ENCODE results near the gene KRTAP22-2. TPM values are rescaled to one million over a fixed set of nuclear protein-coding genes. Genes with fewer than 3 reads are reported as not detected.

Gene KRTAP22-2
- not detected in 2 replicates for total RNA-seq (2014; rRNA removed; shearing (Covaris generic))

GRCh38 chr21:30590297-30590696 is at the start of gene KRTAP22-2:
KRTAP22-2 (minus strand) TSS chr21:30590397.

GRCh38 chr21:30634906-30635305 is 44.7 kb upstream of the KRTAP22-2 start, which contains the start of gene KRTAP20-2:
KRTAP20-2 (plus strand) TSS chr21:30635206; CDS start chr21:30635264, 58 bp downstream.

DNA sequence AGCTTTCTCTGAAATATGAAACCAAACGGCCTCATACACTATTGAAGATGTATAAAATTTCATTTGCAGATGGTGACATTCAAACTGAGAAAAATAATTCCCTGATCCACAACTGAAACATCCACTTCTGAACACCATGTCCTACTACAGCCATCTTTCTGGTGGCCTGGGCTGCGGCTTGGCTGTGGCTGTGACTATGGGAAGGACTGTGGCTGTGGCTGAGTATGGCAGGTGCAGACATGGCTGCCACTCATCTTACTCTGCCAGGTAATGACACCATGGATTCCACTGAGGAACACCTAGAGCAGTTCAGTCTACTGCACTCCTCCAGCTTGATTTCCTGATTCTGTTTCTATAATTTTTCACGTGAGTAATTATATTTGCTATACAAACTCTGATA is 30.3 kb upstream of the KRTAP22-2 start, which contains the start of gene KRTAP20-4:
KRTAP20-4 (plus strand) TSS at position 106 of the 400 bp plus-strand sequence.

GRCh38 chr21:30616125-30616524 is 25.9 kb upstream of the KRTAP22-2 start, which contains the start of gene KRTAP20-1:
KRTAP20-1 (plus strand) TSS chr21:30616425; CDS start chr21:30616455, 30 bp downstream.

GRCh38 chr21:30613836-30614235 is 23.6 kb upstream of the KRTAP22-2 start, which contains the start of gene KRTAP6-1:
KRTAP6-1 (minus strand) TSS chr21:30613930; CDS start chr21:30613904, 26 bp downstream.

DNA sequence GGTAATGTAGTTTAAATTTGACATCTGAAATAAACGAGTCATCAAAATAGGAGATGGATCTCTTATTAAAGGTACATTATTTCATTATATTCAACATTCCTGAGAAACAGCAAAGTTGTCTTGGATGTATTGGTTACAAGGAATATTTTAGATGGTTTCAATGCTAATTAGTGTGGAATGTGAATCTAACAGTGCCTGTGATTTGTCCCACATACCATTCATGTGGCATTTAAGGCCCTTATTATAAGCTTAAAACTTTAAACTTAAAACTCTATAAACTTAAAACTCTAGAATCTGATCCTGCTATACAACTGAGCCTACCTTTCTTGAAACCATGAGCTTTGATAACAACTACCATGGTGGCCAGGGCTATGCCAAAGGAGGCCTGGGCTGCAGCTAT is 10.6 kb upstream of the KRTAP22-2 start, which contains the start of gene KRTAP22-1:
KRTAP22-1 (plus strand) TSS at position 301 of the 400 bp plus-strand sequence.

GRCh38 chr21:30598802-30599201 is 8.6 kb upstream of the KRTAP22-2 start, which contains the start of gene KRTAP6-2:
KRTAP6-2 (minus strand) TSS chr21:30598902; CDS start chr21:30598874, 28 bp downstream.

GRCh38 chr21:30592140-30592539 is 1.9 kb upstream of the KRTAP22-2 start, which contains the start of gene KRTAP6-3:
KRTAP6-3 (plus strand) TSS chr21:30592440; CDS start chr21:30592446, 6 bp downstream.

GRCh38 chr21:30561264-30561895 is 28.8 kb downstream of the KRTAP22-2 start, which contains the start of gene KRTAP19-7:
KRTAP19-7 (minus strand) TSS chr21:30561314; CDS start chr21:30561289, 25 bp downstream.

DNA sequence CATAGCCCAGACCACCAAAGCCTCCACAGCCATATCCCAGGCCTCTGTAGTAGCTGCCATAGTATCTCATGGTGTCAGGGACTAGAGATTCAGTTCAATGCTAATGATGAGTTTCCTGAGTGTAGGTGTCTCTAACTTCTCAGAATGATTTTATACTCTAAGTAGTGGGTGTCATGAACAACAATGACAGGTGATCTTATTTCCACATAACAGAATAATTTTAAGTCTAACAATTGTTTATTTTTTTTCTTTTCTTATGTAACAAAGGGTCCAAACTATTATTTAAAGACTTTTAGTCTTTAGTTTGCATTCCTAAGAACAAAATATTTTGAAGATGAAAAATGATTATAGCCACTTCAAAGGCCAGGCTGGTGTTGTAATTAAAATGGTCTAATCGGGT is 48.4 kb downstream of the KRTAP22-2 start, which contains the start of gene KRTAP19-6:
KRTAP19-6 (minus strand) TSS at position 101 of the 400 bp plus-strand sequence; CDS start at position 70, 31 bp downstream.

Small RNAs within 50 kb of the gene (small RNA-seq; reads per million reads assigned to genes)
- not detected for gene KRTAP20-1
- not detected for gene KRTAP20-4
- gene KRTAP22-1 = not detected
- not detected for gene KRTAP22-2

Other genes with a start within 250 kb of the KRTAP22-2 start
- not detected in 2 replicates for gene KRTAP23-1, start 241.8 kb downstream of the KRTAP22-2 start, total RNA-seq (2014; rRNA removed; shearing (Covaris generic))
- gene KRTAP13-2, start 218.1 kb downstream of the KRTAP22-2 start, total RNA-seq (2014; rRNA removed; shearing (Covaris generic)) = not detected in 2 replicates
- gene KRTAP13-1, start 194.4 kb downstream of the KRTAP22-2 start, total RNA-seq (2014; rRNA removed; shearing (Covaris generic)) = not detected in 2 replicates
- gene KRTAP13-3, start 164.5 kb downstream of the KRTAP22-2 start, total RNA-seq (2014; rRNA removed; shearing (Covaris generic)) = not detected in 2 replicates
- not detected in 2 replicates for gene KRTAP13-4, start 160.2 kb downstream of the KRTAP22-2 start, total RNA-seq (2014; rRNA removed; shearing (Covaris generic))
- not detected in 2 replicates for gene KRTAP15-1, start 150.1 kb downstream of the KRTAP22-2 start, total RNA-seq (2014; rRNA removed; shearing (Covaris generic))
- not detected in 2 replicates for gene KRTAP19-1, start 110.0 kb downstream of the KRTAP22-2 start, total RNA-seq (2014; rRNA removed; shearing (Covaris generic))
- not detected in 2 replicates for gene KRTAP19-2, start 103.0 kb downstream of the KRTAP22-2 start, total RNA-seq (2014; rRNA removed; shearing (Covaris generic))
- not detected in 2 replicates for gene KRTAP19-3, start 98.4 kb downstream of the KRTAP22-2 start, total RNA-seq (2014; rRNA removed; shearing (Covaris generic))
- gene KRTAP19-4, start 93.2 kb downstream of the KRTAP22-2 start, total RNA-seq (2014; rRNA removed; shearing (Covaris generic)) = not detected in 2 replicates
- gene KRTAP19-5, start 88.3 kb downstream of the KRTAP22-2 start, total RNA-seq (2014; rRNA removed; shearing (Covaris generic)) = not detected in 2 replicates
- not detected in 2 replicates for gene KRTAP19-6, start 48.5 kb downstream of the KRTAP22-2 start, total RNA-seq (2014; rRNA removed; shearing (Covaris generic))
- not detected in 2 replicates for gene KRTAP19-7, start 29.1 kb downstream of the KRTAP22-2 start, total RNA-seq (2014; rRNA removed; shearing (Covaris generic))
- gene KRTAP6-3, start 2.0 kb upstream of the KRTAP22-2 start, total RNA-seq (2014; rRNA removed; shearing (Covaris generic)) = not detected in 2 replicates
- gene KRTAP6-2, start 8.5 kb upstream of the KRTAP22-2 start, total RNA-seq (2014; rRNA removed; shearing (Covaris generic)) = not detected in 2 replicates
- not detected in 2 replicates for gene KRTAP22-1, start 10.7 kb upstream of the KRTAP22-2 start, total RNA-seq (2014; rRNA removed; shearing (Covaris generic))
- gene KRTAP6-1, start 23.5 kb upstream of the KRTAP22-2 start, total RNA-seq (2014; rRNA removed; shearing (Covaris generic)) = not detected in 2 replicates
- not detected in 2 replicates for gene KRTAP20-1, start 26.0 kb upstream of the KRTAP22-2 start, total RNA-seq (2014; rRNA removed; shearing (Covaris generic))
- gene KRTAP20-4, start 30.2 kb upstream of the KRTAP22-2 start, total RNA-seq (2014; rRNA removed; shearing (Covaris generic)) = not detected in 2 replicates
- gene KRTAP20-2, start 44.8 kb upstream of the KRTAP22-2 start, total RNA-seq (2014; rRNA removed; shearing (Covaris generic)) = 1.5 TPM in 1 of 2 replicates, not detected in the other
- gene KRTAP20-3, start 52.5 kb upstream of the KRTAP22-2 start, total RNA-seq (2014; rRNA removed; shearing (Covaris generic)) = not detected in 2 replicates
- not detected in 2 replicates for gene KRTAP21-3, start 128.4 kb upstream of the KRTAP22-2 start, total RNA-seq (2014; rRNA removed; shearing (Covaris generic))
- not detected in 2 replicates for gene KRTAP21-2, start 156.9 kb upstream of the KRTAP22-2 start, total RNA-seq (2014; rRNA removed; shearing (Covaris generic))
- not detected in 2 replicates for gene KRTAP21-1, start 165.0 kb upstream of the KRTAP22-2 start, total RNA-seq (2014; rRNA removed; shearing (Covaris generic))
- gene KRTAP8-1, start 222.9 kb upstream of the KRTAP22-2 start, total RNA-seq (2014; rRNA removed; shearing (Covaris generic)) = not detected in 2 replicates
- not detected in 2 replicates for gene KRTAP7-1, start 239.4 kb upstream of the KRTAP22-2 start, total RNA-seq (2014; rRNA removed; shearing (Covaris generic))